ENCODE measurements around the gene RFX4.

DNA sequence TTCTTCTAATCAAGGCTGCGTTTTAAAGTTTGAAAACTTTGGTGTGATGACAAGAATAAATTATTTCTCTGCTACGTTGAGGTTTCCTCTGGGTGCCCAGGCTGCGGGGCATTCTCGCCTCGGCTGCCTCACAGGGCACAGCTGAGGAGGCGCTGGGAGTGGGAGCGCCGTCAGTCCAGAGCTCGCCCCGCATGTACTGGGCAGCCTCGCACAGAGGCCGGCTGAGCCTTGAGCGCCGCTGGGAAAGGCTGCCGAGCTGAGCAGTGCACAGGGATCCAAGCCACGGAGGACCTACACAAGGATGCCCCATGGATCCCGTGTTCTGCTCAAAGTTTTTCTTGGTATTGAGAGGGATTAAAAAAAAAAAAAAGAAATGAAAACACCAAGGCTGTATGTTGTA lies 11.6 kb downstream of the RFX4 start:
- TF ChIP-seq, protein P1, sequence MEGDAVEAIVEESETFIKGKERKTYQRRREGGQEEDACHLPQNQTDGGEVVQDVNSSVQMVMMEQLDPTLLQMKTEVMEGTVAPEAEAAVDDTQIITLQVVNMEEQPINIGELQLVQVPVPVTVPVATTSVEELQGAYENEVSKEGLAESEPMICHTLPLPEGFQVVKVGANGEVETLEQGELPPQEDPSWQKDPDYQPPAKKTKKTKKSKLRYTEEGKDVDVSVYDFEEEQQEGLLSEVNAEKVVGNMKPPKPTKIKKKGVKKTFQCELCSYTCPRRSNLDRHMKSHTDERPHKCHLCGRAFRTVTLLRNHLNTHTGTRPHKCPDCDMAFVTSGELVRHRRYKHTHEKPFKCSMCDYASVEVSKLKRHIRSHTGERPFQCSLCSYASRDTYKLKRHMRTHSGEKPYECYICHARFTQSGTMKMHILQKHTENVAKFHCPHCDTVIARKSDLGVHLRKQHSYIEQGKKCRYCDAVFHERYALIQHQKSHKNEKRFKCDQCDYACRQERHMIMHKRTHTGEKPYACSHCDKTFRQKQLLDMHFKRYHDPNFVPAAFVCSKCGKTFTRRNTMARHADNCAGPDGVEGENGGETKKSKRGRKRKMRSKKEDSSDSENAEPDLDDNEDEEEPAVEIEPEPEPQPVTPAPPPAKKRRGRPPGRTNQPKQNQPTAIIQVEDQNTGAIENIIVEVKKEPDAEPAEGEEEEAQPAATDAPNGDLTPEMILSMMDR (optimal IDR thresholded peaks at IDR 0.05 in 1 of 3, IDR thresholded peaks at IDR 0.05 in 1 of 3, conservative IDR thresholded peaks at IDR 0.05 in 1 of 3; ENCODE audit: extremely low read depth in 1 of 3, insufficient read depth in 2 of 3, low read length in 3 of 3), result no peak
- TF ChIP-seq EZH2 (IDR thresholded peaks at IDR 0.05; ENCODE audit: low read length), result no peak

All from keratinocyte (primary cell).